GM23338 (cell line): Measurements from ENCODE around the gene C16orf74. TPM values are rescaled to one million over a fixed set of nuclear protein-coding genes. Genes with fewer than 3 reads are reported as not detected.

Experiments
- ATAC-seq: fragments of 200-7000 bp; cut with Tn5 transposase; 3 replicates; pipeline ENCODE4 v1.9.1; 2020
- DNase-seq: peaks from one replicate; pipeline ENCODE4 v3.0.0-alpha.2; 2015; ENCODE audit warnings: low spot score
- H2AFZ ChIP-seq: fragments of 200-600 bp; sonication (generic); 2 replicates; pipeline ENCODE4 v1.8.0; 2016; ENCODE audit warnings: antibody characterized with exemption, mild to moderate bottlenecking, moderate library complexity
- H3F3A ChIP-seq: fragments of 200-600 bp; sonication (generic); replicated peaks from 2 replicates; pipeline ENCODE4 v1.8.0; 2017; ENCODE audit warnings: antibody characterized with exemption, mixed run types, low read depth
- H3K27ac ChIP-seq: fragments of 200-600 bp; sonication (generic); 2 replicates; pipeline ENCODE4 v1.6.1; 2016; ENCODE audit warnings: low read depth
- H3K27me3 ChIP-seq: fragments of 200-600 bp; sonication (generic); 2 replicates; pipeline ENCODE4 v1.8.0; 2016; ENCODE audit warnings: mild to moderate bottlenecking, mixed run types, moderate library complexity; ENCODE audit not compliant: insufficient read depth
- H3K36me3 ChIP-seq: fragments of 200-600 bp; sonication (generic); 2 replicates; pipeline ENCODE4 v1.8.0; 2016; ENCODE audit warnings: mild to moderate bottlenecking; ENCODE audit not compliant: insufficient read depth
- H3K4me1 ChIP-seq: fragments of 200-600 bp; sonication (generic); 2 replicates; pipeline ENCODE4 v1.8.0; 2016; ENCODE audit warnings: mild to moderate bottlenecking, moderate library complexity; ENCODE audit not compliant: insufficient read depth
- H3K4me2 ChIP-seq: fragments of 200-600 bp; sonication (generic); 2 replicates; pipeline ENCODE4 v1.7.1; 2017; ENCODE audit warnings: mixed run types
- H3K4me3 ChIP-seq: fragments of 200-600 bp; sonication (generic); 2 replicates; pipeline ENCODE4 v1.6.1; 2016; ENCODE audit warnings: mixed run types
- H3K79me2 ChIP-seq: fragments of 200-600 bp; sonication (generic); replicated peaks from 2 replicates; pipeline ENCODE4 v1.8.0; 2017; ENCODE audit warnings: mild to moderate bottlenecking; ENCODE audit not compliant: insufficient read depth
- H3K9me2 ChIP-seq: fragments of 200-600 bp; sonication (generic); 2 replicates; pipeline ENCODE4 v1.8.0; 2017; ENCODE audit not compliant: insufficient read depth
- H4K20me1 ChIP-seq: fragments of 200-600 bp; sonication (generic); replicated peaks from 2 replicates; pipeline ENCODE4 v1.8.0; 2017; ENCODE audit warnings: mild to moderate bottlenecking; ENCODE audit not compliant: insufficient read depth
- H3K27ac Mint-ChIP-seq: 2 replicates; pipeline ENCODE4 v1.8.0; 2020; ENCODE audit warnings: inconsistent platforms, mild to moderate bottlenecking, moderate library complexity, mixed read lengths
- H3K27me3 Mint-ChIP-seq: 3 replicates; pipeline ENCODE4 v1.8.0; 2022; ENCODE audit warnings: low read depth, mild to moderate bottlenecking, moderate library complexity, mixed read lengths, inconsistent platforms; ENCODE audit not compliant: insufficient read depth, poor library complexity
- H3K36me3 Mint-ChIP-seq: 3 replicates; pipeline ENCODE4 v1.8.0; 2021; ENCODE audit warnings: low read depth, mild to moderate bottlenecking, inconsistent platforms, moderate library complexity, mixed read lengths
- H3K4me1 Mint-ChIP-seq: 3 replicates; pipeline ENCODE4 v1.8.0; 2020; ENCODE audit warnings: mild to moderate bottlenecking, inconsistent platforms, mixed read lengths
- H3K4me3 Mint-ChIP-seq: 3 replicates; pipeline ENCODE4 v1.8.0; 2021; ENCODE audit warnings: moderate library complexity, mild to moderate bottlenecking, inconsistent platforms, mixed read lengths
- H3K9me3 Mint-ChIP-seq: 3 replicates; pipeline ENCODE4 v1.8.0; 2020; ENCODE audit warnings: moderate library complexity, mild to moderate bottlenecking, inconsistent platforms, mixed read lengths
- CREB1 ChIP-seq: fragments of 250-450 bp; sonication (Bioruptor Pico); IDR thresholded peaks from 2 replicates; pipeline ENCODE4 v1.5.0; 2020; ENCODE audit warnings: low read depth, mild to moderate bottlenecking, moderate library complexity
- EZH2 ChIP-seq: fragments of 200-600 bp; sonication (generic); IDR thresholded peaks from one replicate; pipeline ENCODE4 v1.8.0; 2017; ENCODE audit warnings: antibody characterized with exemption, mild to moderate bottlenecking, low read depth; ENCODE audit not compliant: unreplicated experiment
- EZH2phosphoT487 ChIP-seq: fragments of 200-600 bp; sonication (generic); IDR thresholded peaks from one replicate; pipeline ENCODE4 v1.8.1; 2018; ENCODE audit warnings: antibody characterized with exemption; ENCODE audit not compliant: unreplicated experiment
- JUNB ChIP-seq: IDR thresholded peaks from one replicate; pipeline ENCODE4 v1.6.1; 2016; ENCODE audit warnings: antibody characterized with exemption; ENCODE audit not compliant: unreplicated experiment
- NANOG ChIP-seq: IDR thresholded peaks from 2 replicates; pipeline ENCODE4 v1.6.1; 2016; ENCODE audit warnings: antibody characterized with exemption, borderline replicate concordance
- POLR2AphosphoS5 ChIP-seq: IDR thresholded peaks from 2 replicates; pipeline ENCODE4 v1.6.1; 2016; ENCODE audit warnings: antibody characterized with exemption, low read depth
- STAT1 ChIP-seq: IDR thresholded peaks from one replicate; pipeline ENCODE4 v1.6.1; 2016; ENCODE audit warnings: antibody characterized with exemption; ENCODE audit not compliant: unreplicated experiment
- ZNF114 ChIP-seq: fragments of 250-450 bp; sonication (Bioruptor Pico); IDR thresholded peaks from 2 replicates; pipeline ENCODE4 v1.5.0; 2020; ENCODE audit warnings: mild to moderate bottlenecking, moderate library complexity
- ZNF331 ChIP-seq: fragments of 250-450 bp; sonication (Bioruptor Pico); IDR thresholded peaks from 2 replicates; pipeline ENCODE4 v1.5.0; 2020; ENCODE audit warnings: low read depth, mild to moderate bottlenecking, moderate library complexity
- polyA plus RNA-seq: library from polyadenylated mRNA; unstranded; fragments of >200 nt; fragmentation: Nextera tagmentation; extraction: Ambion mirVana; gene quantifications from 2 replicates; pipeline ENCODE4 v1.2.1, GENCODE V29; 2016
- total RNA-seq: library from RNA; depleted of rRNA; stranded (reverse); fragments of >200 nt; shearing (Covaris generic); gene quantifications from 2 replicates; pipeline ENCODE4 v1.2.3, GENCODE V29; 2014
- TF ChIP-seq, protein P1 (sequence below), 2 experiments: fragments of 200-600 bp in 1 of 2; sonication (generic) in 1 of 2; conservative IDR thresholded peaks; 2 replicates each; pipeline versions ENCODE4 v1.5.1 to v1.6.1; 2016 to 2017; ENCODE audit warnings: antibody characterized with exemption in 2 of 2, low read depth in 2 of 2, mild to moderate bottlenecking in 2 of 2, moderate library complexity in 1 of 2
- TF ChIP-seq, protein P2 (sequence below): fragments of 250-450 bp; sonication (Bioruptor Pico); IDR thresholded peaks from 2 replicates; pipeline ENCODE4 v1.5.0; 2020; ENCODE audit warnings: mild to moderate bottlenecking, moderate library complexity
- TF ChIP-seq, protein P3 (sequence below): IDR thresholded peaks from 2 replicates; pipeline ENCODE4 v1.6.1; 2016; ENCODE audit warnings: antibody characterized with exemption
- TF ChIP-seq, protein P4 (sequence below): IDR thresholded peaks from one replicate; pipeline ENCODE4 v1.6.1; 2018; ENCODE audit warnings: antibody characterized with exemption; ENCODE audit not compliant: unreplicated experiment

C16orf74 gene
- total and polyA plus RNA-seq, 2 experiments from 2014 or later: 12.1 to 19.1 TPM

DNA sequence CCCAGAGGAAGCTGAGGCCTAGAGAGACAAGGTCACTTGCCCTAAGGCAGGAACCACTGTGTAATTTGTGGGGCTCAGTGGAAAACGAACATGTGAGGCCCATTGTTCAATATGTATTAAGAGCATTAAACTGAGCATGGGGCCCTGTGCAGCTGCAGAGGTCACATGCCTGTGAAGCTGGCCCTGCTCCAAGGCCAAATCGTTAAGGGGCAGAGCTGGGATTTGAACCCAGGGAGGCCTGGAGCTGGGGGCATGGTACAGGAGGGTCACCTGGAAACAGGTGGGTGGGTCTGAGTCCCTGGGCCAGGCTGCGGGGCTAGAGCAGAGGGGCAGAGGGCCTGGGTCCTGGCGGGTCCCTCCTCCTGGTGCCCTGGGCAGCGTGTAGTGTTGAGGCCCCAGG, 19.7 kb downstream of the C16orf74 start:
- no peak for TF ChIP-seq JUNB
- TF ChIP-seq POLR2AphosphoS5: no peak
- no peak for TF ChIP-seq NANOG
- TF ChIP-seq CREB1 (CRISPR knock-in tag): no peak
- no peak for TF ChIP-seq ZNF331
- no peak for TF ChIP-seq EZH2phosphoT487
- TF ChIP-seq, protein P1, sequence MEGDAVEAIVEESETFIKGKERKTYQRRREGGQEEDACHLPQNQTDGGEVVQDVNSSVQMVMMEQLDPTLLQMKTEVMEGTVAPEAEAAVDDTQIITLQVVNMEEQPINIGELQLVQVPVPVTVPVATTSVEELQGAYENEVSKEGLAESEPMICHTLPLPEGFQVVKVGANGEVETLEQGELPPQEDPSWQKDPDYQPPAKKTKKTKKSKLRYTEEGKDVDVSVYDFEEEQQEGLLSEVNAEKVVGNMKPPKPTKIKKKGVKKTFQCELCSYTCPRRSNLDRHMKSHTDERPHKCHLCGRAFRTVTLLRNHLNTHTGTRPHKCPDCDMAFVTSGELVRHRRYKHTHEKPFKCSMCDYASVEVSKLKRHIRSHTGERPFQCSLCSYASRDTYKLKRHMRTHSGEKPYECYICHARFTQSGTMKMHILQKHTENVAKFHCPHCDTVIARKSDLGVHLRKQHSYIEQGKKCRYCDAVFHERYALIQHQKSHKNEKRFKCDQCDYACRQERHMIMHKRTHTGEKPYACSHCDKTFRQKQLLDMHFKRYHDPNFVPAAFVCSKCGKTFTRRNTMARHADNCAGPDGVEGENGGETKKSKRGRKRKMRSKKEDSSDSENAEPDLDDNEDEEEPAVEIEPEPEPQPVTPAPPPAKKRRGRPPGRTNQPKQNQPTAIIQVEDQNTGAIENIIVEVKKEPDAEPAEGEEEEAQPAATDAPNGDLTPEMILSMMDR (conservative IDR thresholded peaks at IDR 0.05; ENCODE audit: low read depth in 2 of 2): no peak
- no peak for TF ChIP-seq STAT1
- TF ChIP-seq, protein P2, sequence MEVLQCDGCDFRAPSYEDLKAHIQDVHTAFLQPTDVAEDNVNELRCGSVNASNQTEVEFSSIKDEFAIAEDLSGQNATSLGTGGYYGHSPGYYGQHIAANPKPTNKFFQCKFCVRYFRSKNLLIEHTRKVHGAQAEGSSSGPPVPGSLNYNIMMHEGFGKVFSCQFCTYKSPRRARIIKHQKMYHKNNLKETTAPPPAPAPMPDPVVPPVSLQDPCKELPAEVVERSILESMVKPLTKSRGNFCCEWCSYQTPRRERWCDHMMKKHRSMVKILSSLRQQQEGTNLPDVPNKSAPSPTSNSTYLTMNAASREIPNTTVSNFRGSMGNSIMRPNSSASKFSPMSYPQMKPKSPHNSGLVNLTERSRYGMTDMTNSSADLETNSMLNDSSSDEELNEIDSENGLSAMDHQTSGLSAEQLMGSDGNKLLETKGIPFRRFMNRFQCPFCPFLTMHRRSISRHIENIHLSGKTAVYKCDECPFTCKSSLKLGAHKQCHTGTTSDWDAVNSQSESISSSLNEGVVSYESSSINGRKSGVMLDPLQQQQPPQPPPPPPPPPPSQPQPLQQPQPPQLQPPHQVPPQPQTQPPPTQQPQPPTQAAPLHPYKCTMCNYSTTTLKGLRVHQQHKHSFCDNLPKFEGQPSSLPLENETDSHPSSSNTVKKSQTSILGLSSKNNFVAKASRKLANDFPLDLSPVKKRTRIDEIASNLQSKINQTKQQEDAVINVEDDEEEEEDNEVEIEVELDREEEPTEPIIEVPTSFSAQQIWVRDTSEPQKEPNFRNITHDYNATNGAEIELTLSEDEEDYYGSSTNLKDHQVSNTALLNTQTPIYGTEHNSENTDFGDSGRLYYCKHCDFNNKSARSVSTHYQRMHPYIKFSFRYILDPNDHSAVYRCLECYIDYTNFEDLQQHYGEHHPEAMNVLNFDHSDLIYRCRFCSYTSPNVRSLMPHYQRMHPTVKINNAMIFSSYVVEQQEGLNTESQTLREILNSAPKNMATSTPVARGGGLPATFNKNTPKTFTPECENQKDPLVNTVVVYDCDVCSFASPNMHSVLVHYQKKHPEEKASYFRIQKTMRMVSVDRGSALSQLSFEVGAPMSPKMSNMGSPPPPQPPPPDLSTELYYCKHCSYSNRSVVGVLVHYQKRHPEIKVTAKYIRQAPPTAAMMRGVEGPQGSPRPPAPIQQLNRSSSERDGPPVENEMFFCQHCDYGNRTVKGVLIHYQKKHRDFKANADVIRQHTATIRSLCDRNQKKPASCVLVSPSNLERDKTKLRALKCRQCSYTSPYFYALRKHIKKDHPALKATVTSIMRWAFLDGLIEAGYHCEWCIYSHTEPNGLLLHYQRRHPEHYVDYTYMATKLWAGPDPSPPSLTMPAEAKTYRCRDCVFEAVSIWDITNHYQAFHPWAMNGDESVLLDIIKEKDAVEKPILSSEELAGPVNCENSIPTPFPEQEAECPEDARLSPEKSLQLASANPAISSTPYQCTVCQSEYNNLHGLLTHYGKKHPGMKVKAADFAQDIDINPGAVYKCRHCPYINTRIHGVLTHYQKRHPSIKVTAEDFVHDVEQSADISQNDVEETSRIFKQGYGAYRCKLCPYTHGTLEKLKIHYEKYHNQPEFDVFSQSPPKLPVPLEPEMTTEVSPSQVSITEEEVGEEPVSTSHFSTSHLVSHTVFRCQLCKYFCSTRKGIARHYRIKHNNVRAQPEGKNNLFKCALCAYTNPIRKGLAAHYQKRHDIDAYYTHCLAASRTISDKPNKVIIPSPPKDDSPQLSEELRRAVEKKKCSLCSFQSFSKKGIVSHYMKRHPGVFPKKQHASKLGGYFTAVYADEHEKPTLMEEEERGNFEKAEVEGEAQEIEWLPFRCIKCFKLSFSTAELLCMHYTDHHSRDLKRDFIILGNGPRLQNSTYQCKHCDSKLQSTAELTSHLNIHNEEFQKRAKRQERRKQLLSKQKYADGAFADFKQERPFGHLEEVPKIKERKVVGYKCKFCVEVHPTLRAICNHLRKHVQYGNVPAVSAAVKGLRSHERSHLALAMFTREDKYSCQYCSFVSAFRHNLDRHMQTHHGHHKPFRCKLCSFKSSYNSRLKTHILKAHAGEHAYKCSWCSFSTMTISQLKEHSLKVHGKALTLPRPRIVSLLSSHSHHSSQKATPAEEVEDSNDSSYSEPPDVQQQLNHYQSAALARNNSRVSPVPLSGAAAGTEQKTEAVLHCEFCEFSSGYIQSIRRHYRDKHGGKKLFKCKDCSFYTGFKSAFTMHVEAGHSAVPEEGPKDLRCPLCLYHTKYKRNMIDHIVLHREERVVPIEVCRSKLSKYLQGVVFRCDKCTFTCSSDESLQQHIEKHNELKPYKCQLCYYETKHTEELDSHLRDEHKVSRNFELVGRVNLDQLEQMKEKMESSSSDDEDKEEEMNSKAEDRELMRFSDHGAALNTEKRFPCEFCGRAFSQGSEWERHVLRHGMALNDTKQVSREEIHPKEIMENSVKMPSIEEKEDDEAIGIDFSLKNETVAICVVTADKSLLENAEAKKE: no peak
- TF ChIP-seq EZH2: no peak
- TF ChIP-seq, protein P3, sequence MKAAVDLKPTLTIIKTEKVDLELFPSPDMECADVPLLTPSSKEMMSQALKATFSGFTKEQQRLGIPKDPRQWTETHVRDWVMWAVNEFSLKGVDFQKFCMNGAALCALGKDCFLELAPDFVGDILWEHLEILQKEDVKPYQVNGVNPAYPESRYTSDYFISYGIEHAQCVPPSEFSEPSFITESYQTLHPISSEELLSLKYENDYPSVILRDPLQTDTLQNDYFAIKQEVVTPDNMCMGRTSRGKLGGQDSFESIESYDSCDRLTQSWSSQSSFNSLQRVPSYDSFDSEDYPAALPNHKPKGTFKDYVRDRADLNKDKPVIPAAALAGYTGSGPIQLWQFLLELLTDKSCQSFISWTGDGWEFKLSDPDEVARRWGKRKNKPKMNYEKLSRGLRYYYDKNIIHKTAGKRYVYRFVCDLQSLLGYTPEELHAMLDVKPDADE: no peak
- TF ChIP-seq, protein P4, sequence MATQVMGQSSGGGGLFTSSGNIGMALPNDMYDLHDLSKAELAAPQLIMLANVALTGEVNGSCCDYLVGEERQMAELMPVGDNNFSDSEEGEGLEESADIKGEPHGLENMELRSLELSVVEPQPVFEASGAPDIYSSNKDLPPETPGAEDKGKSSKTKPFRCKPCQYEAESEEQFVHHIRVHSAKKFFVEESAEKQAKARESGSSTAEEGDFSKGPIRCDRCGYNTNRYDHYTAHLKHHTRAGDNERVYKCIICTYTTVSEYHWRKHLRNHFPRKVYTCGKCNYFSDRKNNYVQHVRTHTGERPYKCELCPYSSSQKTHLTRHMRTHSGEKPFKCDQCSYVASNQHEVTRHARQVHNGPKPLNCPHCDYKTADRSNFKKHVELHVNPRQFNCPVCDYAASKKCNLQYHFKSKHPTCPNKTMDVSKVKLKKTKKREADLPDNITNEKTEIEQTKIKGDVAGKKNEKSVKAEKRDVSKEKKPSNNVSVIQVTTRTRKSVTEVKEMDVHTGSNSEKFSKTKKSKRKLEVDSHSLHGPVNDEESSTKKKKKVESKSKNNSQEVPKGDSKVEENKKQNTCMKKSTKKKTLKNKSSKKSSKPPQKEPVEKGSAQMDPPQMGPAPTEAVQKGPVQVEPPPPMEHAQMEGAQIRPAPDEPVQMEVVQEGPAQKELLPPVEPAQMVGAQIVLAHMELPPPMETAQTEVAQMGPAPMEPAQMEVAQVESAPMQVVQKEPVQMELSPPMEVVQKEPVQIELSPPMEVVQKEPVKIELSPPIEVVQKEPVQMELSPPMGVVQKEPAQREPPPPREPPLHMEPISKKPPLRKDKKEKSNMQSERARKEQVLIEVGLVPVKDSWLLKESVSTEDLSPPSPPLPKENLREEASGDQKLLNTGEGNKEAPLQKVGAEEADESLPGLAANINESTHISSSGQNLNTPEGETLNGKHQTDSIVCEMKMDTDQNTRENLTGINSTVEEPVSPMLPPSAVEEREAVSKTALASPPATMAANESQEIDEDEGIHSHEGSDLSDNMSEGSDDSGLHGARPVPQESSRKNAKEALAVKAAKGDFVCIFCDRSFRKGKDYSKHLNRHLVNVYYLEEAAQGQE: no peak
- TF ChIP-seq ZNF114 (CRISPR knock-in tag): no peak
- no peaks in the 10 kb centered on the region for H3K4me1 ChIP-seq
- H3K4me3 ChIP-seq: no peak overlapping the region
- DNase-seq: no peak
- no peaks in the 10 kb centered on the region for H3F3A ChIP-seq
- Mint-ChIP-seq H3K4me1 (peaks cover 21% of the 10 kb centered on the region), H3K4me3 (no peak overlapping the region), H3K9me3 (no peaks in the 10 kb centered on the region), H3K27ac (no peak overlapping the region), H3K36me3 (no peaks in the 10 kb centered on the region; the same call in 2 of the 3 replicates), H3K27me3 (peaks cover 13% of the 10 kb centered on the region)
- H3K4me2 ChIP-seq: no peak overlapping the region
- H3K79me2 ChIP-seq: no peaks in the 10 kb centered on the region
- no peaks in the 10 kb centered on the region for H3K36me3 ChIP-seq
- no peaks in the 10 kb centered on the region for H3K9me2 ChIP-seq
- H3K27ac ChIP-seq: no peak overlapping the region
- no peak for ATAC-seq
- H4K20me1 ChIP-seq: no peaks in the 10 kb centered on the region; the same call in 1 of the 2 replicates
- no peak overlapping the region for H2AFZ ChIP-seq
- H3K27me3 ChIP-seq: no peaks in the 10 kb centered on the region
